ENCODE results near the gene ADNP2.

The ADNP2 gene

GRCh38 chr18:80108121-80108536 is 933 bp upstream of the ADNP2 start:
- DNase-seq = no peak

GRCh38 chr18:80109676-80110078 is 615 bp downstream of the ADNP2 start:
- peak; percentile 21 for DNase-seq

GRCh38 chr18:80112624-80113248 is 3.7 kb downstream of the ADNP2 start:
- no peak for DNase-seq

- DNase-seq = no peak
These were observed 6.0 kb downstream of the ADNP2 start for GRCh38 chr18:80115035-80115434.

GRCh38 chr18:80119111-80119510 is 10.0 kb downstream of the ADNP2 start:
- DNase-seq = no peak

- no peak for DNase-seq
These were observed 11.9 kb downstream of the ADNP2 start for GRCh38 chr18:80120932-80121331.

- DNase-seq = no peak
These were observed 15.1 kb downstream of the ADNP2 start for GRCh38 chr18:80124131-80124530.

GRCh38 chr18:80126797-80127196 is 17.7 kb downstream of the ADNP2 start:
- DNase-seq = no peak

- no peak for DNase-seq
These were observed 18.6 kb downstream of the ADNP2 start for GRCh38 chr18:80127635-80128034.

GRCh38 chr18:80129672-80130367 is 20.8 kb downstream of the ADNP2 start:
- no peak for DNase-seq

GRCh38 chr18:80130555-80130954 is 21.5 kb downstream of the ADNP2 start:
- no peak for DNase-seq

- DNase-seq = no peak
These were observed 23.2 kb downstream of the ADNP2 start for GRCh38 chr18:80132180-80132812.

- no peak for DNase-seq
These were observed 24.1 kb downstream of the ADNP2 start for GRCh38 chr18:80133124-80133523.

GRCh38 chr18:80135136-80135535 is 26.1 kb downstream of the ADNP2 start:
- DNase-seq = no peak

GRCh38 chr18:80136679-80137078 is 27.6 kb downstream of the ADNP2 start:
- no peak for DNase-seq

- DNase-seq = no peak
These were observed 28.1 kb downstream of the ADNP2 start for GRCh38 chr18:80137137-80137536.

GRCh38 chr18:80137976-80138375 is 28.9 kb downstream of the ADNP2 start:
- no peak for DNase-seq

GRCh38 chr18:80140455-80140985 is 31.5 kb downstream of the ADNP2 start:
- DNase-seq = no peak

- DNase-seq = no peak
These were observed 34.8 kb downstream of the ADNP2 start for GRCh38 chr18:80143881-80144280.

- no peak for DNase-seq
These were observed 36.2 kb downstream of the ADNP2 start for GRCh38 chr18:80145196-80145804.

GRCh38 chr18:80147037-80147417 is 38.0 kb downstream of the ADNP2 start:
- DNase-seq = no peak

- peak; percentile 78 for DNase-seq
These were observed 38.6 kb downstream of the ADNP2 start for GRCh38 chr18:80147418-80148325.
